ENCODE measurements around the gene MAX. TPM values are rescaled to one million over a fixed set of nuclear protein-coding genes. Genes with fewer than 3 reads are reported as not detected.

The MAX gene
- total and polyA plus RNA-seq, 2 of the 8 experiments (the other 6 are each of a cell fraction or from before 2014, with no cell fraction given): 36.9 to 65.1 TPM

DNA sequence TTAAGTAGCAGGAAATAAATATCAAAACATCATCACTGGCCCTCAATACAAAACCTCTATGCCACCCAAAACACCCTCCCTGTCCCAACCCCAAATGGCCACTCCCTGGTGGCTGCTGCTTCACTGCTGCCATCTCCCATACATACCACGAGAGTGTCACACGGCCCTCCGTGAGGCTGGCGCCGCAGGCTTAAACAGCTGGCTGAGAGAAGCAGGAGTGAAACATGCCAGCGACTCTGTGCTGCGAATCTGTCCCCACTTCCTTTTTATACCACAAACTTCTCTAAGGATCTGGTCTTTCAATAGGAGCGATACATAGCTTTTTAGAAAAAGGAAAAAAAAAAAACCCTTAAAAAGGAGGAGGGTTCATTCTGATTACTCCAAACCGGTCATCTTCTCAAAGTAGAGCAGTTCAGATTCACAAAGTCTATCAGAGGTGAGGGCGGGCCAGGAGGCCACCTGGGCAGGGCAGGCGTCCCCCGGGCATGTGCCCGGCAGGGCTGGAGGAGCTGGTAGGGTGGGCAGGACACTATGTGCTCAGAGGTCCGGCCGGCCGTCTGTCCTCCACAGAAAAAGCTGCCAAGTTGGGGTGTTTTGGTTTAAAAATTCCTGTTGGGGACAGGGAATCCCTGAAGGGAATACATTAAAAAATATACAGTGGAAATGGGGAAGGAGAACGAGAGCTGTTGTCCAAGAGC lies 26.5 kb downstream of the MAX start (continued):
- TF ChIP-seq, protein P1, sequence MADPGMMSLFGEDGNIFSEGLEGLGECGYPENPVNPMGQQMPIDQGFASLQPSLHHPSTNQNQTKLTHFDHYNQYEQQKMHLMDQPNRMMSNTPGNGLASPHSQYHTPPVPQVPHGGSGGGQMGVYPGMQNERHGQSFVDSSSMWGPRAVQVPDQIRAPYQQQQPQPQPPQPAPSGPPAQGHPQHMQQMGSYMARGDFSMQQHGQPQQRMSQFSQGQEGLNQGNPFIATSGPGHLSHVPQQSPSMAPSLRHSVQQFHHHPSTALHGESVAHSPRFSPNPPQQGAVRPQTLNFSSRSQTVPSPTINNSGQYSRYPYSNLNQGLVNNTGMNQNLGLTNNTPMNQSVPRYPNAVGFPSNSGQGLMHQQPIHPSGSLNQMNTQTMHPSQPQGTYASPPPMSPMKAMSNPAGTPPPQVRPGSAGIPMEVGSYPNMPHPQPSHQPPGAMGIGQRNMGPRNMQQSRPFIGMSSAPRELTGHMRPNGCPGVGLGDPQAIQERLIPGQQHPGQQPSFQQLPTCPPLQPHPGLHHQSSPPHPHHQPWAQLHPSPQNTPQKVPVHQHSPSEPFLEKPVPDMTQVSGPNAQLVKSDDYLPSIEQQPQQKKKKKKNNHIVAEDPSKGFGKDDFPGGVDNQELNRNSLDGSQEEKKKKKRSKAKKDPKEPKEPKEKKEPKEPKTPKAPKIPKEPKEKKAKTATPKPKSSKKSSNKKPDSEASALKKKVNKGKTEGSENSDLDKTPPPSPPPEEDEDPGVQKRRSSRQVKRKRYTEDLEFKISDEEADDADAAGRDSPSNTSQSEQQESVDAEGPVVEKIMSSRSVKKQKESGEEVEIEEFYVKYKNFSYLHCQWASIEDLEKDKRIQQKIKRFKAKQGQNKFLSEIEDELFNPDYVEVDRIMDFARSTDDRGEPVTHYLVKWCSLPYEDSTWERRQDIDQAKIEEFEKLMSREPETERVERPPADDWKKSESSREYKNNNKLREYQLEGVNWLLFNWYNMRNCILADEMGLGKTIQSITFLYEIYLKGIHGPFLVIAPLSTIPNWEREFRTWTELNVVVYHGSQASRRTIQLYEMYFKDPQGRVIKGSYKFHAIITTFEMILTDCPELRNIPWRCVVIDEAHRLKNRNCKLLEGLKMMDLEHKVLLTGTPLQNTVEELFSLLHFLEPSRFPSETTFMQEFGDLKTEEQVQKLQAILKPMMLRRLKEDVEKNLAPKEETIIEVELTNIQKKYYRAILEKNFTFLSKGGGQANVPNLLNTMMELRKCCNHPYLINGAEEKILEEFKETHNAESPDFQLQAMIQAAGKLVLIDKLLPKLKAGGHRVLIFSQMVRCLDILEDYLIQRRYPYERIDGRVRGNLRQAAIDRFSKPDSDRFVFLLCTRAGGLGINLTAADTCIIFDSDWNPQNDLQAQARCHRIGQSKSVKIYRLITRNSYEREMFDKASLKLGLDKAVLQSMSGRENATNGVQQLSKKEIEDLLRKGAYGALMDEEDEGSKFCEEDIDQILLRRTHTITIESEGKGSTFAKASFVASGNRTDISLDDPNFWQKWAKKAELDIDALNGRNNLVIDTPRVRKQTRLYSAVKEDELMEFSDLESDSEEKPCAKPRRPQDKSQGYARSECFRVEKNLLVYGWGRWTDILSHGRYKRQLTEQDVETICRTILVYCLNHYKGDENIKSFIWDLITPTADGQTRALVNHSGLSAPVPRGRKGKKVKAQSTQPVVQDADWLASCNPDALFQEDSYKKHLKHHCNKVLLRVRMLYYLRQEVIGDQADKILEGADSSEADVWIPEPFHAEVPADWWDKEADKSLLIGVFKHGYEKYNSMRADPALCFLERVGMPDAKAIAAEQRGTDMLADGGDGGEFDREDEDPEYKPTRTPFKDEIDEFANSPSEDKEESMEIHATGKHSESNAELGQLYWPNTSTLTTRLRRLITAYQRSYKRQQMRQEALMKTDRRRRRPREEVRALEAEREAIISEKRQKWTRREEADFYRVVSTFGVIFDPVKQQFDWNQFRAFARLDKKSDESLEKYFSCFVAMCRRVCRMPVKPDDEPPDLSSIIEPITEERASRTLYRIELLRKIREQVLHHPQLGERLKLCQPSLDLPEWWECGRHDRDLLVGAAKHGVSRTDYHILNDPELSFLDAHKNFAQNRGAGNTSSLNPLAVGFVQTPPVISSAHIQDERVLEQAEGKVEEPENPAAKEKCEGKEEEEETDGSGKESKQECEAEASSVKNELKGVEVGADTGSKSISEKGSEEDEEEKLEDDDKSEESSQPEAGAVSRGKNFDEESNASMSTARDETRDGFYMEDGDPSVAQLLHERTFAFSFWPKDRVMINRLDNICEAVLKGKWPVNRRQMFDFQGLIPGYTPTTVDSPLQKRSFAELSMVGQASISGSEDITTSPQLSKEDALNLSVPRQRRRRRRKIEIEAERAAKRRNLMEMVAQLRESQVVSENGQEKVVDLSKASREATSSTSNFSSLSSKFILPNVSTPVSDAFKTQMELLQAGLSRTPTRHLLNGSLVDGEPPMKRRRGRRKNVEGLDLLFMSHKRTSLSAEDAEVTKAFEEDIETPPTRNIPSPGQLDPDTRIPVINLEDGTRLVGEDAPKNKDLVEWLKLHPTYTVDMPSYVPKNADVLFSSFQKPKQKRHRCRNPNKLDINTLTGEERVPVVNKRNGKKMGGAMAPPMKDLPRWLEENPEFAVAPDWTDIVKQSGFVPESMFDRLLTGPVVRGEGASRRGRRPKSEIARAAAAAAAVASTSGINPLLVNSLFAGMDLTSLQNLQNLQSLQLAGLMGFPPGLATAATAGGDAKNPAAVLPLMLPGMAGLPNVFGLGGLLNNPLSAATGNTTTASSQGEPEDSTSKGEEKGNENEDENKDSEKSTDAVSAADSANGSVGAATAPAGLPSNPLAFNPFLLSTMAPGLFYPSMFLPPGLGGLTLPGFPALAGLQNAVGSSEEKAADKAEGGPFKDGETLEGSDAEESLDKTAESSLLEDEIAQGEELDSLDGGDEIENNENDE (IDR thresholded peaks at IDR 0.05; ENCODE audit: insufficient replicate concordance, low read length): no peak
- TF ChIP-seq KDM4A (IDR thresholded peaks at IDR 0.05; ENCODE audit: low read depth, low read length, severe bottlenecking) (no peak), RXRA (IDR thresholded peaks at IDR 0.05; ENCODE audit: insufficient read depth, low read depth, low read length) (no peak), EGR1 (IDR thresholded peaks at IDR 0.05; ENCODE audit: borderline replicate concordance, low read depth, low read length) (no peak), ASH2L (IDR thresholded peaks at IDR 0.05; ENCODE audit: low read length) (no peak), POU5F1 (IDR thresholded peaks at IDR 0.05; ENCODE audit: low read depth, low read length) (no peak), SP2 (IDR thresholded peaks at IDR 0.05; ENCODE audit: low read length) (no peak)
- TF ChIP-seq, protein P2, sequence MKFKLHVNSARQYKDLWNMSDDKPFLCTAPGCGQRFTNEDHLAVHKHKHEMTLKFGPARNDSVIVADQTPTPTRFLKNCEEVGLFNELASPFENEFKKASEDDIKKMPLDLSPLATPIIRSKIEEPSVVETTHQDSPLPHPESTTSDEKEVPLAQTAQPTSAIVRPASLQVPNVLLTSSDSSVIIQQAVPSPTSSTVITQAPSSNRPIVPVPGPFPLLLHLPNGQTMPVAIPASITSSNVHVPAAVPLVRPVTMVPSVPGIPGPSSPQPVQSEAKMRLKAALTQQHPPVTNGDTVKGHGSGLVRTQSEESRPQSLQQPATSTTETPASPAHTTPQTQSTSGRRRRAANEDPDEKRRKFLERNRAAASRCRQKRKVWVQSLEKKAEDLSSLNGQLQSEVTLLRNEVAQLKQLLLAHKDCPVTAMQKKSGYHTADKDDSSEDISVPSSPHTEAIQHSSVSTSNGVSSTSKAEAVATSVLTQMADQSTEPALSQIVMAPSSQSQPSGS (IDR thresholded peaks at IDR 0.05; ENCODE audit: low read length): no peak
